Measurements from ENCODE around the gene NKAIN2. TPM values are rescaled to one million over a fixed set of nuclear protein-coding genes. Genes with fewer than 3 reads are reported as not detected.

NKAIN2 gene
- total RNA-seq (ENCODE audit: low replicate concordance): 0.35 TPM in 1 of 2 replicates, not detected in the other

GRCh38 chr6:123803504-123804013 is at the start of gene NKAIN2:
Gene NKAIN2, plus strand, starts transcription at chr6:123803865.

Other genes with a start within 250 kb of the NKAIN2 start
- gene TRDN, start 166.9 kb upstream of the NKAIN2 start, total RNA-seq (ENCODE audit: low replicate concordance): 0.08 TPM in 1 of 2 replicates, not detected in the other